ENCODE measurements around the gene RMRP. TPM values are rescaled to one million over a fixed set of nuclear protein-coding genes. Genes with fewer than 3 reads are reported as not detected.

The RMRP gene
- total and polyA plus RNA-seq, 4 donors, result 44.8 to 39,735 (median 15,277) TPM

DNA sequence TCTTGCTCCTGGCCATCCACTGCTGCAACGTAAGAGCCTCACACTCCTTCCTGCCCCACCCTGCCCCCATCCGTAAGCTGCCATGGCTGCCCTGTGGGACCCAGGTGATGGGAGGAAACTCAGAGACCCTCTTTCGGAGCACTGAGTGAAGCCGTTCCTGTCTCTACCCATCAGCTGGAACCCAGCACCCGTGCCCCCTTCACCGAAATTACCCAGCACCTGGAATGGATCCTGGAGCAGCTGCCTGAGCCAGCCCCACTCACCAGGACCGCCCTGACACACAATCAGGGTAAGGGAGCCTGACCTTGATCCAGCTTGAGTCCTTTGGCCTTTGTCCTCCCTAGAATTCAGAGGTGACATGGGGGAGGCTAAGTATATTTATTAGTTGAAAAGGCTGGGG, 49.6 kb downstream of the RMRP start:
- ATAC-seq (ENCODE audit: insufficient read depth, low FRiP score), result no peak
- no peak overlapping the region for H3K4me3 ChIP-seq
- no peak overlapping the region for H3K27ac ChIP-seq (ENCODE audit: low read depth in 1 of 2, low read length in 1 of 2)
- no peaks in the 10 kb centered on the region for H3K9me3 ChIP-seq (ENCODE audit: control insufficient read depth in 4 of 4, insufficient read depth in 3 of 4, low read length in 3 of 4)
- WGBS, 2 donors, result 88 to 91% methylated on average over 7 of the region's 7 CpGs
- no peaks in the 10 kb centered on the region for H3K27me3 ChIP-seq (ENCODE audit: control insufficient read depth in 3 of 3, insufficient read depth in 3 of 3, low read length in 2 of 3)
- DNase-seq, result no peak
- peaks cover 2 to 23% (median 12%) of the 10 kb centered on the region in 4 donors for H3K36me3 ChIP-seq (ENCODE audit: control insufficient read depth in 4 of 4, insufficient read depth in 4 of 4, low read length in 4 of 4)
- peaks cover 0 to 25% (median 10%) of the 10 kb centered on the region in 5 donors for H3K4me1 ChIP-seq (ENCODE audit: control insufficient read depth in 5 of 5, insufficient read depth in 5 of 5, low read length in 5 of 5)
- TF ChIP-seq, protein P1, sequence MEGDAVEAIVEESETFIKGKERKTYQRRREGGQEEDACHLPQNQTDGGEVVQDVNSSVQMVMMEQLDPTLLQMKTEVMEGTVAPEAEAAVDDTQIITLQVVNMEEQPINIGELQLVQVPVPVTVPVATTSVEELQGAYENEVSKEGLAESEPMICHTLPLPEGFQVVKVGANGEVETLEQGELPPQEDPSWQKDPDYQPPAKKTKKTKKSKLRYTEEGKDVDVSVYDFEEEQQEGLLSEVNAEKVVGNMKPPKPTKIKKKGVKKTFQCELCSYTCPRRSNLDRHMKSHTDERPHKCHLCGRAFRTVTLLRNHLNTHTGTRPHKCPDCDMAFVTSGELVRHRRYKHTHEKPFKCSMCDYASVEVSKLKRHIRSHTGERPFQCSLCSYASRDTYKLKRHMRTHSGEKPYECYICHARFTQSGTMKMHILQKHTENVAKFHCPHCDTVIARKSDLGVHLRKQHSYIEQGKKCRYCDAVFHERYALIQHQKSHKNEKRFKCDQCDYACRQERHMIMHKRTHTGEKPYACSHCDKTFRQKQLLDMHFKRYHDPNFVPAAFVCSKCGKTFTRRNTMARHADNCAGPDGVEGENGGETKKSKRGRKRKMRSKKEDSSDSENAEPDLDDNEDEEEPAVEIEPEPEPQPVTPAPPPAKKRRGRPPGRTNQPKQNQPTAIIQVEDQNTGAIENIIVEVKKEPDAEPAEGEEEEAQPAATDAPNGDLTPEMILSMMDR (IDR thresholded peaks at IDR 0.05; ENCODE audit: control extremely low read depth, extremely low read depth), result no peak
- no peak overlapping the region for H3K9ac ChIP-seq (ENCODE audit: insufficient read depth in 1 of 2, low read length in 2 of 2)

Small RNAs within 50 kb of the gene (small RNA-seq; reads per million reads assigned to genes)
- 0.08 reads per million for gene MIR4667 (ENCODE audit: low replicate concordance)
- gene RMRP (ENCODE audit: low replicate concordance), result not detected
- gene RN7SL22P (ENCODE audit: low replicate concordance), result not detected

Other genes with a start within 250 kb of the RMRP start
- gene RUSC2, start 167.9 kb downstream of the RMRP start, total RNA-seq, result 10 to 100 TPM; 12.2 to 25.7 TPM
- gene RUSC2, start 167.9 kb downstream of the RMRP start, polyA plus RNA-seq, result 10 to 100 TPM; 12.8 to 16.6 TPM
- 10 to 100 TPM; 13.7 to 46.9 TPM for gene TESK1, start 52.8 kb downstream of the RMRP start, total RNA-seq
- 10 to 100 TPM; 20.8 to 40.1 TPM for gene TESK1, start 52.8 kb downstream of the RMRP start, polyA plus RNA-seq
- 1 to 10 TPM; 5.2 to 6.6 TPM for gene CD72, start 39.6 kb downstream of the RMRP start, total RNA-seq
- 10 to 100 TPM in 1 of 2 donors, 1 to 10 TPM in 1; 3.1 to 10.6 TPM for gene CD72, start 39.6 kb downstream of the RMRP start, polyA plus RNA-seq
- 1 to 10 TPM in 1 of 2 donors, under 1 TPM in 1; 0.92 to 3.8 TPM for gene SIT1, start 7.1 kb downstream of the RMRP start, total RNA-seq
- gene SIT1, start 7.1 kb downstream of the RMRP start, polyA plus RNA-seq, result 1 to 10 TPM in 1 of 2 donors, under 1 TPM in 1; 0.87 to 1.9 TPM
- gene CCDC107, start 273 bp upstream of the RMRP start, total RNA-seq, result 10 to 100 TPM in 1 of 2 donors, 1 to 10 TPM in 1; 9.9 to 32.8 TPM
- 10 to 100 TPM; 29.2 to 53.9 TPM for gene CCDC107, start 273 bp upstream of the RMRP start, polyA plus RNA-seq
- gene ARHGEF39, start 7.2 kb upstream of the RMRP start, total RNA-seq, result 1 to 10 TPM; 1.3 TPM
- 1 to 10 TPM in 1 of 2 donors, under 1 TPM in 1; 0.47 to 1.4 TPM for gene ARHGEF39, start 7.2 kb upstream of the RMRP start, polyA plus RNA-seq
- gene CA9, start 15.9 kb upstream of the RMRP start, total RNA-seq, result 1 to 10 TPM in 1 of 2 donors, under 1 TPM in 1; 0.88 to 1.6 TPM
- 1 to 10 TPM; 1.1 to 2.4 TPM for gene CA9, start 15.9 kb upstream of the RMRP start, polyA plus RNA-seq
- gene TPM2, start 31.9 kb upstream of the RMRP start, total RNA-seq, result 100 to 1,000 TPM in 1 of 2 donors, 10 to 100 TPM in 1; 96.0 to 229 TPM
- gene TPM2, start 31.9 kb upstream of the RMRP start, polyA plus RNA-seq, result 100 to 1,000 TPM; 189 to 494 TPM
- 100 to 1,000 TPM; 206 to 501 TPM for gene TLN1, start 74.2 kb upstream of the RMRP start, total RNA-seq
- gene TLN1, start 74.2 kb upstream of the RMRP start, polyA plus RNA-seq, result 100 to 1,000 TPM in 1 of 2 donors, 10 to 100 TPM in 1; 71.5 to 319 TPM
- gene CREB3, start 74.6 kb upstream of the RMRP start, total RNA-seq, result 10 to 100 TPM; 25.1 to 43.3 TPM
- 10 to 100 TPM; 38.7 to 39.0 TPM for gene CREB3, start 74.6 kb upstream of the RMRP start, polyA plus RNA-seq
- gene GBA2, start 91.2 kb upstream of the RMRP start, total RNA-seq, result 10 to 100 TPM; 42.4 to 78.7 TPM
- 10 to 100 TPM; 44.2 to 48.2 TPM for gene GBA2, start 91.2 kb upstream of the RMRP start, polyA plus RNA-seq
- 10 to 100 TPM; 13.0 to 33.2 TPM for gene RGP1, start 91.3 kb upstream of the RMRP start, total RNA-seq
- 10 to 100 TPM; 11.7 to 12.9 TPM for gene RGP1, start 91.3 kb upstream of the RMRP start, polyA plus RNA-seq
- gene MSMP, start 96.3 kb upstream of the RMRP start, total RNA-seq, result 1 to 10 TPM in 1 of 2 donors, not detected in 1; 1.6 TPM
- 1 to 10 TPM in 1 of 2 donors, under 1 TPM in 1; 0.62 to 1.2 TPM for gene MSMP, start 96.3 kb upstream of the RMRP start, polyA plus RNA-seq
- gene NPR2, start 133.6 kb upstream of the RMRP start, total RNA-seq, result 10 to 100 TPM; 16.0 to 16.1 TPM
- 10 to 100 TPM in 1 of 2 donors, 1 to 10 TPM in 1; 6.2 to 11.1 TPM for gene NPR2, start 133.6 kb upstream of the RMRP start, polyA plus RNA-seq
- gene SPAG8, start 154.2 kb upstream of the RMRP start, total RNA-seq, result 10 to 100 TPM; 11.1 to 20.6 TPM
- 1 to 10 TPM; 5.8 to 6.9 TPM for gene SPAG8, start 154.2 kb upstream of the RMRP start, polyA plus RNA-seq
- gene HINT2, start 157.0 kb upstream of the RMRP start, total RNA-seq, result 10 to 100 TPM; 19.9 to 64.9 TPM
- 100 to 1,000 TPM in 1 of 2 donors, 10 to 100 TPM in 1; 52.6 to 112 TPM for gene HINT2, start 157.0 kb upstream of the RMRP start, polyA plus RNA-seq
- under 1 TPM; 0.14 to 0.25 TPM for gene FAM221B, start 170.7 kb upstream of the RMRP start, total RNA-seq
- gene FAM221B, start 170.7 kb upstream of the RMRP start, polyA plus RNA-seq, result under 1 TPM; 0.10 to 0.13 TPM
- 10 to 100 TPM; 11.6 to 13.1 TPM for gene TMEM8B, start 171.2 kb upstream of the RMRP start, total RNA-seq
- gene TMEM8B, start 171.2 kb upstream of the RMRP start, polyA plus RNA-seq, result 1 to 10 TPM; 6.3 to 6.6 TPM
- not detected for gene OR13J1, start 212.4 kb upstream of the RMRP start, total RNA-seq
- gene OR13J1, start 212.4 kb upstream of the RMRP start, polyA plus RNA-seq, result not detected
- 10 to 100 TPM in 1 of 2 donors, not detected in 1; 14.1 TPM for gene HRCT1, start 248.2 kb upstream of the RMRP start, total RNA-seq
- 1 to 10 TPM; 1.7 to 6.3 TPM for gene HRCT1, start 248.2 kb upstream of the RMRP start, polyA plus RNA-seq

All from lung (tissue), 13 donors.